HL-60/S4 treated with retinoic acid at 250 ng/mL for 4 days and 3 days (cell line): ENCODE measurements around the gene SMIM30.
"Not testable (repeated sequence)": the region's sequence is repeated elsewhere in the genome, so short reads cannot be mapped to it uniquely, and the experiment has no call there.

Source experiments
- in situ Hi-C: fragments of 300-500 bp; cut with MboI; formaldehyde crosslinking; loops from 2 replicates; pipeline ENCODE4 v1.7.0; 2022; ENCODE audit warnings: low sequenced_read_pairs

Gene SMIM30

GRCh38 chr7:113118074-113118959 lies at the start of gene SMIM30:
Gene SMIM30 (minus strand): TSS chr7:113118554. CDS start chr7:113117578, 976 bp downstream.
- in situ Hi-C loops = no loop called here

GRCh38 chr7:113166176-113166575 lies 47.8 kb upstream of the SMIM30 start:
- in situ Hi-C loops = not testable (repeated sequence)

- in situ Hi-C loops = no loop called here
Observed at GRCh38 chr7:113161050-113161449, 42.7 kb upstream of the SMIM30 start.

GRCh38 chr7:113159746-113160339 lies 41.5 kb upstream of the SMIM30 start:
- in situ Hi-C loops = no loop called here

- in situ Hi-C loops = no loop called here
Observed at GRCh38 chr7:113158756-113159155, 40.4 kb upstream of the SMIM30 start.

GRCh38 chr7:113154117-113154516 lies 35.8 kb upstream of the SMIM30 start:
- in situ Hi-C loops = no loop called here

GRCh38 chr7:113144817-113145216 lies 26.5 kb upstream of the SMIM30 start:
- in situ Hi-C loops = no loop called here

- in situ Hi-C loops = no loop called here
Observed at GRCh38 chr7:113143486-113144257, 25.3 kb upstream of the SMIM30 start.

GRCh38 chr7:113142385-113143119 lies 24.2 kb upstream of the SMIM30 start:
- in situ Hi-C loops = no loop called here

GRCh38 chr7:113141803-113142202 lies 23.4 kb upstream of the SMIM30 start:
- in situ Hi-C loops = no loop called here

GRCh38 chr7:113140956-113141355 lies 22.6 kb upstream of the SMIM30 start:
- in situ Hi-C loops = no loop called here

- in situ Hi-C loops = no loop called here
Observed at GRCh38 chr7:113137241-113137640, 18.9 kb upstream of the SMIM30 start.

- in situ Hi-C loops = no loop called here
Observed at GRCh38 chr7:113134025-113134424, 15.7 kb upstream of the SMIM30 start.

- in situ Hi-C loops = no loop called here
Observed at GRCh38 chr7:113131367-113131766, 13.0 kb upstream of the SMIM30 start.

- in situ Hi-C loops = no loop called here
Observed at GRCh38 chr7:113128031-113128430, 9.7 kb upstream of the SMIM30 start.

- in situ Hi-C loops = no loop called here
Observed at GRCh38 chr7:113125728-113126127, 7.4 kb upstream of the SMIM30 start.

GRCh38 chr7:113122744-113123143 lies 4.4 kb upstream of the SMIM30 start:
- in situ Hi-C loops = no loop called here

- in situ Hi-C loops = no loop called here
Observed at GRCh38 chr7:113120647-113121046, 2.3 kb upstream of the SMIM30 start.

GRCh38 chr7:113119429-113119828 lies 1.1 kb upstream of the SMIM30 start:
- in situ Hi-C loops = no loop called here

GRCh38 chr7:113117374-113117774 lies 980 bp downstream of the SMIM30 start:
- in situ Hi-C loops = not testable (repeated sequence)

GRCh38 chr7:113113912-113114311 lies 4.4 kb downstream of the SMIM30 start:
- in situ Hi-C loops = no loop called here
